Neural progenitor cell (in vitro differentiated cells): ENCODE results near the gene KIF16B. TPM values are rescaled to one million over a fixed set of nuclear protein-coding genes. Genes with fewer than 3 reads are reported as not detected.

Experiments
- DNase-seq: peaks from one replicate; pipeline ENCODE4 v3.0.0-alpha.2; 2016; ENCODE audit warnings: low spot score
- H2AFZ ChIP-seq: fragments of 200-600 bp; sonication (generic); replicated peaks from 2 replicates; pipeline ENCODE4 v1.6.1; 2016; ENCODE audit warnings: antibody characterized with exemption
- H3F3A ChIP-seq: fragments of 200-600 bp; sonication (generic); 2 replicates; pipeline ENCODE4 v1.6.1; 2016; ENCODE audit warnings: antibody characterized with exemption, low read depth
- H3K27ac ChIP-seq: fragments of 200-600 bp; sonication (generic); 2 replicates; pipeline ENCODE4 v1.5.1; 2016; ENCODE audit warnings: mild to moderate bottlenecking
- H3K27me3 ChIP-seq: fragments of 200-600 bp; sonication (generic); 2 replicates; pipeline ENCODE4 v1.6.1; 2016; ENCODE audit warnings: mild to moderate bottlenecking, moderate library complexity
- H3K36me3 ChIP-seq: fragments of 200-600 bp; sonication (generic); 2 replicates; pipeline ENCODE4 v1.5.1; 2016
- H3K4me1 ChIP-seq: fragments of 200-600 bp; sonication (generic); 2 replicates; pipeline ENCODE4 v1.6.1; 2016; ENCODE audit warnings: mixed run types
- H3K4me2 ChIP-seq: fragments of 200-600 bp; sonication (generic); 2 replicates; pipeline ENCODE4 v1.6.1; 2016
- H3K4me3 ChIP-seq: fragments of 200-600 bp; sonication (generic); 2 replicates; pipeline ENCODE4 v1.5.1; 2016
- H3K79me2 ChIP-seq: fragments of 200-600 bp; sonication (generic); 2 replicates; pipeline ENCODE4 v1.6.1; 2016; ENCODE audit warnings: low read depth
- H3K9ac ChIP-seq: fragments of 200-600 bp; sonication (generic); 2 replicates; pipeline ENCODE4 v1.6.1; 2016
- H3K9me3 ChIP-seq: fragments of 200-600 bp; sonication (generic); 2 replicates; pipeline ENCODE4 v1.5.1; 2016; ENCODE audit warnings: low read depth
- H4K20me1 ChIP-seq: fragments of 200-600 bp; sonication (generic); 2 replicates; pipeline ENCODE4 v1.6.1; 2016; ENCODE audit warnings: low read depth
- H3K27ac Mint-ChIP-seq: 3 replicates; pipeline ENCODE4 v1.8.0; 2021; ENCODE audit warnings: mixed read lengths
- H3K27me3 Mint-ChIP-seq: 2 replicates; pipeline ENCODE4 v1.8.0; 2022; ENCODE audit warnings: low read depth, mild to moderate bottlenecking, inconsistent platforms, moderate library complexity, mixed read lengths; ENCODE audit not compliant: insufficient read depth
- H3K36me3 Mint-ChIP-seq: 3 replicates; pipeline ENCODE4 v1.8.0; 2021; ENCODE audit warnings: mixed read lengths
- H3K4me1 Mint-ChIP-seq: 3 replicates; pipeline ENCODE4 v1.8.0; 2021; ENCODE audit warnings: mixed read lengths
- H3K4me3 Mint-ChIP-seq: 3 replicates; pipeline ENCODE4 v1.8.0; 2021; ENCODE audit warnings: mild to moderate bottlenecking, moderate library complexity, mixed read lengths
- H3K9me3 Mint-ChIP-seq: 3 replicates; pipeline ENCODE4 v1.8.0; 2020; ENCODE audit warnings: mixed read lengths
- CTCF ChIP-seq: fragments of 200-600 bp; sonication (generic); IDR thresholded peaks from 2 replicates; pipeline ENCODE4 v1.5.1; 2017; ENCODE audit warnings: antibody characterized with exemption, mild to moderate bottlenecking
- EZH2 ChIP-seq: fragments of 200-600 bp; sonication (generic); IDR thresholded peaks from 2 replicates; pipeline ENCODE4 v1.6.1; 2017; ENCODE audit warnings: antibody characterized with exemption, mild to moderate bottlenecking, moderate library complexity
- EZH2phosphoT487 ChIP-seq: fragments of 200-600 bp; sonication (generic); IDR thresholded peaks from 2 replicates; pipeline ENCODE4 v1.6.1; 2017; ENCODE audit warnings: antibody characterized with exemption
- total RNA-seq: library from RNA; depleted of rRNA; stranded (reverse); fragments of >200 nt; gene quantifications from 2 replicates; pipeline ENCODE4 v1.2.3, GENCODE V29; 2015; ENCODE audit warnings: low replicate concordance

The KIF16B gene
- 10.6 and 15.5 TPM in 2 replicates for total RNA-seq

GRCh38 chr20:16573001-16573965 is at the start of gene KIF16B:
TSS of gene KIF16B (minus strand) at chr20:16573448. CDS start at chr20:16573275, 173 bp downstream.
- peak within 1 kb of the TSS; percentile 95 for H3K4me2 ChIP-seq
- H3K27ac ChIP-seq, result no peak within 1 kb of the TSS
- peak; percentile 15 for TF ChIP-seq CTCF
- TF ChIP-seq EZH2phosphoT487, result no peak

GRCh38 chr20:16622501-16622900 is 49.3 kb upstream of the KIF16B start:
- Histone ChIP-seq H3K79me2 (no peaks in the 10 kb centered on the region), H3K9me3 (no peaks in the 10 kb centered on the region), H4K20me1 (no peaks in the 10 kb centered on the region), H2AFZ (no peak overlapping the region), H3K27ac (no peak overlapping the region), H3F3A (no peaks in the 10 kb centered on the region), H3K27me3 (no peaks in the 10 kb centered on the region), H3K4me1 (no peaks in the 10 kb centered on the region), H3K36me3 (no peaks in the 10 kb centered on the region), H3K4me3 (no peak overlapping the region), H3K9ac (no peak overlapping the region), H3K4me2 (no peak overlapping the region)
- peaks cover 2% of the 10 kb centered on the region for H3K36me3 Mint-ChIP-seq
- H3K27me3 Mint-ChIP-seq, result no peaks in the 10 kb centered on the region
- H3K4me1 Mint-ChIP-seq, result peaks cover 5% of the 10 kb centered on the region
- H3K4me3 Mint-ChIP-seq, result no peak overlapping the region
- no peak overlapping the region for H3K27ac Mint-ChIP-seq
- TF ChIP-seq EZH2phosphoT487 (no peak), EZH2 (no peak), CTCF (no peak)
- peaks cover 11% of the 10 kb centered on the region for H3K9me3 Mint-ChIP-seq
- no peak for DNase-seq

More at GRCh38 chr20:16573001-16573965, at the start of gene KIF16B:
- Histone ChIP-seq H2AFZ (peak within 1 kb of the TSS; percentile 74), H4K20me1 (no peaks in the 10 kb centered on the region), H3K27me3 (no peaks in the 10 kb centered on the region), H3K9ac (no peak within 1 kb of the TSS), H3F3A (peaks cover 22% of the 10 kb centered on the region), H3K9me3 (no peaks in the 10 kb centered on the region), H3K79me2 (peaks cover 27% of the 10 kb centered on the region), H3K4me3 (peak within 1 kb of the TSS; percentile 75), H3K4me1 (peaks cover 3% of the 10 kb centered on the region), H3K36me3 (no peaks in the 10 kb centered on the region)
- Mint-ChIP-seq H3K36me3 (no peaks in the 10 kb centered on the region), H3K27me3 (peaks cover 2% of the 10 kb centered on the region), H3K9me3 (no peaks in the 10 kb centered on the region), H3K4me3 (peak within 1 kb of the TSS; percentile 89), H3K4me1 (peaks cover 32% of the 10 kb centered on the region), H3K27ac (peak within 1 kb of the TSS; percentile 48)
- DNase-seq, result peak; percentile 97

- peaks cover 4% of the 10 kb centered on the region for H3K9me3 ChIP-seq
- no peak overlapping the region for H3K4me2 ChIP-seq
- DNase-seq, result no peak
- no peak overlapping the region for H3K9ac ChIP-seq
- Mint-ChIP-seq H3K4me1 (peaks cover 5% of the 10 kb centered on the region), H3K36me3 (peaks cover 3% of the 10 kb centered on the region), H3K27me3 (no peaks in the 10 kb centered on the region), H3K9me3 (peaks cover 13% of the 10 kb centered on the region), H3K27ac (no peak overlapping the region), H3K4me3 (no peak overlapping the region)
- H2AFZ ChIP-seq, result no peak overlapping the region
- no peak for TF ChIP-seq CTCF
- no peak for TF ChIP-seq EZH2
- TF ChIP-seq EZH2phosphoT487, result no peak
- no peaks in the 10 kb centered on the region for H3F3A ChIP-seq
- no peaks in the 10 kb centered on the region for H3K27me3 ChIP-seq
- no peaks in the 10 kb centered on the region for H3K79me2 ChIP-seq
- H3K36me3 ChIP-seq, result no peaks in the 10 kb centered on the region
- no peaks in the 10 kb centered on the region for H4K20me1 ChIP-seq
- no peaks in the 10 kb centered on the region for H3K4me1 ChIP-seq
- H3K27ac ChIP-seq, result no peak overlapping the region
- no peak overlapping the region for H3K4me3 ChIP-seq
Measured at GRCh38 chr20:16621435-16622141, 48.3 kb upstream of the KIF16B start.
